HG03196 (cell line): ENCODE data around the gene RPL22L1.
"Not testable (repeated sequence)": the region's sequence is repeated elsewhere in the genome, so short reads cannot be mapped to it uniquely, and the experiment has no call there.

ENCODE experiments used
- ATAC-seq: cut with Tn5 transposase; IDR thresholded peaks from one replicate; pipeline ENCODE4 v1.9.1; 2021; ENCODE audit not compliant: unreplicated experiment

The RPL22L1 gene

DNA sequence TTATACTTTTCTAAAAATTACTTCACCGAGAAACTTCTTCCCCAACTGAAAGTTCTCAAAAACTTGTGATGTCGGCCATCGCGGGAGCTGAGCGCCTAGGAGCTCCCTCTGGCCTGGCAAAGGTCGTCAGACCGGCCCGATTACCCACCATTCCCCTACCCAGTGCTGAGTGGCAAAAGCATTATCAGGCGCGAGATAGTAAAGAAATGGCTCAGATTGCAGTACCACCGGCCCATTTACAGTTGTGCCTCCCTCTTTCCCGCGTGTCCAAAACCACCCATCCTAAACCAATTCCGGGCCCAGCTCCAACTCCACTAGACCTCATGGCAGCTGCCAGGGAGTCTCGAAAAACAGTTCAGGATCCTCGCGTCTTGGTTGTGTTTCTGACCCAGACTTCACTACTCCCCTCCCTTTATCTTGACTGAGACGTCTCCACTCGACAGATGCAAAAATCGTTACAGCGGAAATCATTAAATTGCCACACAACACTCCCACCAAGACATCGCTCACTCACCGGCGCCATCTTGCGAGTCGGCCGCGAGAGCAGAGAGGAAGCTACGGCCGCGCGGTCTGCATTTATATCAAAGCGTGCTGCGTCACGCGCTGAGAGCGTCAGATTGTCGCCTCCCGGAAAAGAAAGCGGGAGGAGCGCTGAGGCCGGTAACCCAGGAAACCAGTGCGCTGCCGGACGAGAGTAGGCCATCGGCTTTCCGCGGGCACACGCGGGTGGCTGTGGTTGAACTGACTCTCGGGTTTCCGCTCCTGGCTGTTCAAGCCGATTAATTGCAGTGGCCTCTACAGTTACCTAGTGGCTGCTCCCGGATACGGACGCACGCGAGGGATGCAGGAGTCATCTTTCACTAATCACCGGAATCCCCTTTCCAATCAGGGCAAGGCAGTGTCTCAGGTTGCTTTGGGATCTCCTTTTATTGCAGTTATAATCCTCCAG, at the start of gene RPL22L1:
Gene RPL22L1, minus strand, starts transcription at position 551 of the 949 bp plus-strand sequence. Its CDS starts 28 bp downstream, at position 523.
- peak; percentile 98 for ATAC-seq

DNA sequence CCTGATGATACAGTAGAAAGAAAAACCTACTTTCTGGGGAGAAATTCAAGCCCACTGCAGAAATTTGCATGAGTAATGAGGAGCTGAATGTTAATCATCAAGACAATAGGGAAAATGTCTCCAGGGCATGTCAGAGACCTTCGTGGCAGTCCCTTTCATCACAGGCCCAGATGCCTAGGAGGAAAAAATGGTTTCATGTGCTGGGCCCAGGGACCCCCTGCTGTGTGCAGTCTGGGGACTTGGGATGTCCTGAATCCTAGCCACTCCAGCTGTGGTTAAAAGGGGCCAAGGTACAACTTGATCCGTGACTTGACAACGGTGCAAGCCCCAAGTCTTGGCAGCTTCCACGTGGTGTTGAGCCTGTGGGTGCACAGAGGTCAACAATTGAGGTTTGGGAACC, 48.7 kb upstream of the RPL22L1 start:
- no peak for ATAC-seq

DNA sequence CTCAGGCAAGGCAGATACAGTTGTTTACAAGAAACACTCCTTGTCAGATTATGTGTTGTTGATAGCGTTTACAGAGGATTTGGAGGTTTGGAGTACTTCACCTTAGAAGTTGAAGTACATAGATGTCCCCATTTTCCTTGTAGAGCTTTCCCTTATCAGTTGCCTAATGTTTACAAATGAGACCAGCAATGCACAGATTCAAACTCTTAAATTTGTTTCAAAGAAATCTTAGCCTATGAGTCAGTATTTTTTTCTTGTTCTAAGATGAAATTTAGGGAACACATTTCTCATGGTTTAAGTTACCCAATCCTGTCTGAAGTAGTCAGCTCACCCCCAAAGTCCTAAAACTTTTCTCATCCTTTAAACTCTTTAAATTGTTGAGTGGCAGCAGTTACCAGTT, 44.7 kb upstream of the RPL22L1 start:
- no peak for ATAC-seq

DNA sequence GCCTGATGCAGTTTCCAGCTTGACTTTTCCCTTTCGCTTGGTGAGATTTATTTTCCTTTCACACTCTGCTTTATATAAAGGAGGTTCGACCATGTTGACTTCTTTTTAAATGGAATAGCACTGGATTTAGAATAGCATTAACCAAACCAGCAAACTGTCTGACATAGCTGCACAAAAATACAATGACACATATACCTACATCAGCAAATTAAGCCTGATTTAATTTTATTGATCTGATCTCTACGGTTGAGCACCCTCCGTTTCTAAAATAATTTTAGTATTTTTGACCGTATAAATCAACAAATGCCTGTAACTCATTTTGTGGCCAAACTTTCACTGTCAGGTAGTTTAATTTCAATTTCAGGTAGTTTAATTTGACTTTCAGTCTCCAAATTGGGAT, 44.2 kb upstream of the RPL22L1 start:
- ATAC-seq: no peak

DNA sequence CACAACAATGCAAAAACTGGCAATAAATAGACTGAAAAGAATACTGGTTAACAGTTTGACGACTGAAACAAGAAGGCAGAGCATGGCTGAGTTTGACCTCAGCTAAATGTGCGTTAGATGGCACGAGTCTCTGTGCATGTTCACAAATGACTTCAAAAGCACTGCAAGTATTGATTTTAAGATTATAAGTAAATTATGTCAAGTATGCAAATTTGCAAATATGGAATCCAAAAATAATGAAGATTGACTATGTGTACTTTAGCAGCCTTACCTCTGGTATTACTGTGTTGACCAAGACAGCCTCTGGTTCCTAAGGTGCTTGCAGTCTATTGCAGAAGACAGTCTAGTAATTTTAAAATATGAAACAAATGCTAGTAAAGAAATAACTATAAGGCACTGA, 41.1 kb upstream of the RPL22L1 start:
- no peak for ATAC-seq

DNA sequence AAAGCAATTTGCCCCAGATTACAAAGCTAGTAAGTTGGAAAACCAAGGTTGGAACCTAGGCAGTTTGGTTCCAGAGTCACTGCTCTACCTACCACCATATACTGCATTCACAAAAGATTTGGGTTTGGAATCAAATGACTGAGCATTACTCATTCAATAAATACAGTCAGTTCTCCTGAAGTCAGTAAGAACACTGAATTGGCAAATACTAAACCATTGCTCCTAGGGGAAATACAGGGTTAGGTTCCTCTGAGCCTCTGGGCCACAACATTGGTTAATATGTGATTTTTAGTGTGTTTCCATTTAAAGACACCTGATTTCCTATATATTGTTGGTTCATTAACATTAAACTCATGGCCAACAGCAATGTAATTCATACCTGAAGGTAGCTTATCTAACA, 40.5 kb upstream of the RPL22L1 start:
- no peak for ATAC-seq

DNA sequence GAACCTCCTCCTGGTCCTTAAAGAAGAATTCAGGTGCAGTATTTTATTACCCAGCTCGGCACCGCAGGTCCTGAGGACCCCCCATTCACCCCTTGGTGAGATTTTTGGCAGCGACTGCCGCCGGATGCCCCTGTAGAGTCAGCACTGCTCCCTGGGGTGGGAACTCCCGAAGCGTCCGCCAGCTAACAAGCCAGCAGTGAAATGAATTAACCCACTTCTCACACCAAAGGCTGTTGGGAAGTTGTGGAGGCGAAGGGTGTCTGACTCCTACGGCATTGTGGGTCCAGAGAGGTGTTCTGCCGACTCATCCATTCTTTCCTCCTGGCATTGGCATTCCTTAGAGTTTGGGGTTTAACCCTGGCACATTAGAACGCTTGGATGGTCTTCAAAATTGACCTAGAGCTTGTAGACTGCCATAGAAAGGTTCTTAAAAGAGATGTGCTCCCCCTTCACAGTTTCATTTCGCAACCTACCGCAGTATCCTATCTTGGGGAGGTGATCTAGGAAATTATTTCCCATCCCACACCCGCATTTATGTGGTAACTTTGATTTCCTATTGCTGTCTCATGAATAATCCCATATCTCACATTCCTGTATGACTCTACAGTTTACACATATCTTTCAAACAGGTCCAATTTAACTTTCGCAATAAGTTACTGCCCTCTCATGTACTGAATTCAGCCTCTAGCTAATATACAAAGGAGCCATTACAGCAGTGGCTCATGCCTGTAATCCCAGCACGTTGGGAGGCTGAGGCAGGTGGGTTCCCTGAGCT, 39.3 kb upstream of the RPL22L1 start:
- ATAC-seq: no peak

DNA sequence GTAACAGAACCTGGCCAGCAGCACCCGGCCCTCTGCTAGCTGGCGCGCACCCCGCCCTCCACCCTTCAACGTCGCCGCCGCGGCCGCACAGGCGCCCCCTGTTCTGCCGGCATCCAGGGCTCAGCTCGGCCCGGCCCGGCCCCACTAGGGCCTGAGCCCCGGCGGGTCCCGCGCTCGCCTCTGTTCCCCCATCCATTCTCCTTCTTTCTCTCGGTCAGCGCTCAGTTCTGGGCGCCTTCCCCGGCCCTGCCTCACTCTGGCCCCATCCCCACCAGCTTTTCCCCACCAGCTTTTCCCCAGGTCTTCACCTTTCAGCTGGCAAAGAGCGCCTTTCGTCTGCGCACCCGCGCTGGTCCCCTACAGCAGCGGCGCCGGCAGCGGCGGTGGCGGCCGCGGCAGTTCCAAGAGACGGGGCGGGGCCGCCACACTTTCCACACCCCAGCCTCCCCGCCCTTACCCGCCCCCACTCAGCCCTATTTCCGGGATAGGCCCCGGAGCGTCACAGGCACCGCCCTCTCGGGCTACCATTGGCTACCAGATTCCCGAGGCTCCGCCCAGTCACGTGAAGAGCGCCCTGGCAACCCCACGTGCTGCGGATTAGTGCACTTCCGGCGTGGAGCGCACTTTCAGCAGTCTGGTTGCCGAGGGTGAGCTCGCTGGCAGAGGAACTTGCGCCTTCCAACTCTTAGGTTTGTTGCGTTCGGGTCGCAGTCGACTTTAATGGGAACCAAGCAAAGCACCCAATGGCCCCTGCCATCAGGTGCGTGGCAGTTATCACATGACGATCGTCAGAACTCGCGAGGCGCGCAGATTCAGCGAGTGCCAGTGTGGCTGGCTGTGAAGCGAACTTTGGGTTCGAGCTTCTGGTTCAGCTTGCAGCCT, 38.5 kb upstream of the RPL22L1 start, which contains the start of gene EIF5A2:
Gene EIF5A2, minus strand, starts transcription at position 403 of the 882 bp plus-strand sequence. CDS start 831 bp downstream, outside the sequence.
- peak; percentile 84 for ATAC-seq

DNA sequence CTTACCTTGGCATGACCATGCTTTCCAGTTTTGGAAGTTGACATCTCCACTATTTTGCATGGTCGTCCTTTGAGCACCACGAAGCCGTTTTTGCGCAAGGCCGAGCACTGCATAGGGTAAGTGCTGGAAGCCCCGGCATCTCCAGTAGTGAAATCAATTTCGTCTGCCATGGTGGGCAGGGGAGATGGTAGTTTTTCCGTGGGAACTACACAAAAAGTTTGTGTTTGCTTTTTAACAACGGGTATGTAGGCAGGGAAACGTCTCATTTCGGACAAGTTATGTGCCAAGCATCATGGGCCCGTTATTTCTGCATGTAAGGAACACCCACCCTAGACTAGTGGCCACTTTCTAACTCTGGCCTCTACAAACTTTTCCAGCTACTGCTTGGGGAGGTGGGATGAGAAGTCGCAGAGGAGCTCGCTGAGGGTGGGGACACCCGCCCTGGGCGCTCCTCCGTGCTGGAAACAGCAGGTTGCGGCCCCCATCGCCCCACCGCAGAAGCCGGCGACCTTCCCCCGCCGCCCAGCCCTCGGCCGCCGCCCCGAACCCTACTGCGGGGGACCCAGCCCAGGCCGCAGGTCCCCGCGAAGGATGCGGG, 37.7 kb upstream of the RPL22L1 start:
- ATAC-seq: peak; percentile 9

DNA sequence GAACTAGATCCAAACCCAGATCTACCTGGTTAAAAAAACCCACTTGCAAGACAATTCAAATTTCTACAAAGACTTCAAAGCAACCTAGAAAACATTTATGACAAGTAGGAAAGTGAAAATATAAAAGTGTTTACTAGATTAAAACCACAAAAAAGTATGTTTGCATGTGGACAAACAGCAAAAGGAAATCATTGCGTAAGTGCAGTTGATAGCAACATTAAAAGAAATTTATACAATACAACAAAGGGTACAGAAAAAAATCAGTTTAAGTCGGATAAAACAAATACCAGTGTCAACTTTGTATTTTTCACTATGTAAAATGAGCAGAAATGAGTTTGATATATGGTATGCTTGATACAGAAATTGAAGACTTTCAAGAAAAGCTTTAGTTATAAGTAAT, 35.9 kb upstream of the RPL22L1 start:
- ATAC-seq: no peak

DNA sequence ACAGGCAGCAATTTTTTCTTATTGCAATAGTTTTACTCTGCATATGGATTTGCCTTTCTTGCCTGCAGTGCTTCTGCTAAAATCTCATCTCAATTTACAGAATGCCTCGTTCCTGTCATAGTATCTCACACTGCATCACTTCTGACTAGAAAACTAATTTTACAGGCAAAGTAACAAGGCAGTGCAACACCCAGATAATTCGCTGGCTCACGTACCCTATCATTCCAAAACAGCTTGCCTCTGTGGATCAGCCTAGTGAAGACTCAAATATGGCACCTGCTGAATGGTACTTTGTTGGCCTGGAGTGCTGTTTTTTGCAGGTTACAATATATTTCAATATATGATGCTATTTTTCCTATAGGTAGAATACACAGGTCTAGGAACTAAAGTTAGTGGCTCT, 33.1 kb upstream of the RPL22L1 start:
- no peak for ATAC-seq

DNA sequence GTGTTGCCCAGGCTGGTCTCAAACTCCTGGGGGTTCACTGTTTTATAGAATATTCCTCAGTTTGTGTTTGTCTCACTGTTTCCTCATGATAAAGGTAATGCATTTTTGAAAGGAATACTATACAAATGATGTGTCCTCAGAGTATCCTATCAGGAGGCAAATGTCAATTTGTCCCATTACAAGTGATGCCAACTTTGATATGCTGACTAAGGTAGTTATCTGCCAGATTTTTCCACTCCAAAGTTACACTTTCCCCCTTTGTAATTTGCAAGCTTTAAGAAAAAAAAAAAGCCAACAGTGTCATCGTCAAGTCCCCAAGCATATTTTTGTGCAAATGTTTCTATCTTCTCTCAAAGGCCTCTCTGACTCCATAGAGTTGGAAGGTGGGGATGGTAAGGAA, 29.5 kb upstream of the RPL22L1 start:
- ATAC-seq: no peak

DNA sequence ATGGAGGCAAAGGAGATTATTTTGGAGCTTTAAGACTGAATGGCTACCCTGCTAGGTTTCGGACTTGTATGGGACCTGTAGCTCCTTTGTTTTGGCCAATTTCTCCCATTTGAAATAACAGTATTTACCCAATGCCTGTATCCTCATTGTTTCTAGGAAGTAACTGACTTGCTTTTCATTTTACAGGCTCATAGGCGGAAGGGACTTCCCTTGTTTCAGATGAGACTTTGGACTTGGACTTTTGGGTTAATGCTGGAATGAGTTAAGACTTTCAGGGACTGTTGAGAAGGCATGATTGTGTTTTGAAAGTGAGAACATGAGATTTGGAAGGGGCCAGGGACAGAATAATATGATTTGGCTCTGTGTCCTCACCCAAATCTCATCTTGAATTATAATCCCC, 28.0 kb upstream of the RPL22L1 start:
- no peak for ATAC-seq

DNA sequence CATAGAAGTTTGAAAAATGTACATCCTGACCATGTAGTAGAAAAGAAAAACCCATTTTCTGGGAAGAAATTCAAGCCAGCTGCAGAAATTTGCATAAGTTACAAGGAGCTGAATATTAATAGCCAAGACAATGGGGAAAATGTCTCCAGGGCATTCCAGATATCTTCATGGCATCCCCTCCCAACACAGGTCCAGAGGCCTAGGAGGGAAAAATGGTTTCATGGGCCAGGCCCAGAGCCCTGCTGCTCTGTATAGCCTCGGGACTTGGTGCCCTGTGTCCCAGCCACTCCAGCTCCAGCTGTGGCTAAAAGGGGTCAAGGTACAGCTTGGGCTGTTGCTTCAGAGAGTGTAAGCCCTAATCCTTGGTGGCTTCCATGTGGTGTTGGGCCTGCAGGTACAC, 27.2 kb upstream of the RPL22L1 start:
- ATAC-seq: not testable (repeated sequence)

DNA sequence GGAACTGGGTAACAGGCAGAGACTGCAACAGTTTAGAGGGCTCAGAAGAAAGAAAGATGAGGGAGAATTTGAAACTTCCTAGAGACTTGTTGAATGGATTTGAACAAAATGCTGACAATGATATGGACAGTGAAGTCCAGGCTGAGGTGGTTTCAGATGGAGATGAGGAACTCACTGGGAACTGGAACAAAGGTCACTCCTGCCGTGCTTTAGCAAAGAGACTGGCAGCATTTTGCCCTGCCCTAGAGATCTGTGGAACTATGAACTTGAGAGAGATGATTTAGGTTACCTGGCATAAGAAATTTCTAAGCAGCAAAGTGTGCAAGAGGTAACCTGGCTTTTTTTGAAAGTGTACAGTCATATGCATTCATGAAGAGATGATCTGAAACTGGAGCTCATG, 26.8 kb upstream of the RPL22L1 start:
- ATAC-seq: no peak

DNA sequence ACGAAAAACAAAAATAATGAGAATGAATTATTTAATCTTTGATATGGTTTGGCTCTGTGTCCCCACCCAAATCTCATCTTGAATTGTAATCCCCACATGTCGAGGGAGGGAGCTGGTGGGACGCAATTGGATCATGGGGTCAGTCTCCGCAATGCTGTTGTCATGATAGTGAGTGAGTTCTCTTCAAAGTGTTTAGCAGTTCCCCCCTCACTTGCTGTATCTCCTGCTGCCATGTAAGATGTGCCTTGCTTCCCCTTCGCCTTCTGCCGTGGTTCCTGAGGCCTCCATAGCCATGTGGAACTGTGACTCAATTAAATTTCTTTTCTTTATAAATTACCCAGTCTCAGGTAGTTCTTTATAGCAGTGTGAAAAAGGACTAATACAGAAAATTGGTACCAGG, 26.3 kb upstream of the RPL22L1 start:
- ATAC-seq: not testable (repeated sequence)

DNA sequence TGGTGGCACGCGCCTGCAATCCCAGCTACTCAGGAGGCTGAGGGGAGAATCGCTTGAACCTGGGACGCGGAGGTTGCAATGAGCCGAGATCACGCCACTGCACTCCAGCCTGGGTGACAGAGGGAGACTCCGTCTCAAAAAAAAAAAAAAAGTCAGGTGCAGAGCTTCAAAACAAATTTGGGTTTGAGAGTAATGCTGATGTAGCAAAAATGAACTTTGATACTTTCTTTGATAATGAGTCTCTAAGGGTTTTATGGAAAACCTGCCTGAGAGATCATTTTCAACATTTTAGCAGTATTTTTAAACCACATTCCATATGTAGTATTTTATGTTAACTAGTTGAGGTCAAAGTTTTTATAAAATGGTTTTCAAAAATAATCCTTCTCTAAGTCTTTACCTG, 23.9 kb upstream of the RPL22L1 start:
- ATAC-seq: no peak

DNA sequence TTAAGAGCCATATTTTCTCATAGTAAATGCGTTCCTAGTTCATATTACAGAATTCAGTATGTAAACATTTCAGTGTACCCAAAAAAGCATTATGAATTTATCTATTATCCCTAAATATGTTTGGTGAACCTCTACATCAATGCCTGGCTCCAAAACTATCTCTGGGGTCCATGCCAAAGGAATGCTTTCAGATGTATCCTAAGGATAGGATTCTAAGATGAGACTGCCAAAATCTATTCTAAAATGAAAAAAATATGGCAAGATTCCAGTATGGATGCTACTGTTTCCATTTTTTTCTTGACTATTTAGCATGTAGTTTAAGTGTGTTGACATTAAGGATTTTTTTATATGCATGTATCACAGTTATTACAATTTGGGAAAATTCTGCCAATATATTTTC, 19.6 kb upstream of the RPL22L1 start:
- ATAC-seq: no peak

DNA sequence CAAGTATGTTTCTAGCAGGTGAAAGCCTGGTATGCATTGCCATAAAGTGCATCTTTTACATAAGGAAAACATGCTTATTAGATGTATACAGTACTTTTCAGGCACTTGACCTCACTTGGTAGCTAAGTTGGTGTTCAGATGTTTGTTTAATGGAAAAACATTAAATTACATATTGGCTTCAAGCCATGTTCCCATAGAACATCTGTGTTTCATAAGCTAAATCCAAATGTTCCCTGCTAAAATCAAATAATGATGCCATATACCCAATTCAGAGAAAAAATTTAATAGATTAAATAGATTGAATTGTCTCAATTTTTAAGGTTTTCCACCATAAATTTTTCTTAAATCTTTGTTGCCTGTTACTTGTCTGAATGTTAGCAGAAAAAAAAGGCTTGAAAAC, 19.1 kb upstream of the RPL22L1 start:
- no peak for ATAC-seq

DNA sequence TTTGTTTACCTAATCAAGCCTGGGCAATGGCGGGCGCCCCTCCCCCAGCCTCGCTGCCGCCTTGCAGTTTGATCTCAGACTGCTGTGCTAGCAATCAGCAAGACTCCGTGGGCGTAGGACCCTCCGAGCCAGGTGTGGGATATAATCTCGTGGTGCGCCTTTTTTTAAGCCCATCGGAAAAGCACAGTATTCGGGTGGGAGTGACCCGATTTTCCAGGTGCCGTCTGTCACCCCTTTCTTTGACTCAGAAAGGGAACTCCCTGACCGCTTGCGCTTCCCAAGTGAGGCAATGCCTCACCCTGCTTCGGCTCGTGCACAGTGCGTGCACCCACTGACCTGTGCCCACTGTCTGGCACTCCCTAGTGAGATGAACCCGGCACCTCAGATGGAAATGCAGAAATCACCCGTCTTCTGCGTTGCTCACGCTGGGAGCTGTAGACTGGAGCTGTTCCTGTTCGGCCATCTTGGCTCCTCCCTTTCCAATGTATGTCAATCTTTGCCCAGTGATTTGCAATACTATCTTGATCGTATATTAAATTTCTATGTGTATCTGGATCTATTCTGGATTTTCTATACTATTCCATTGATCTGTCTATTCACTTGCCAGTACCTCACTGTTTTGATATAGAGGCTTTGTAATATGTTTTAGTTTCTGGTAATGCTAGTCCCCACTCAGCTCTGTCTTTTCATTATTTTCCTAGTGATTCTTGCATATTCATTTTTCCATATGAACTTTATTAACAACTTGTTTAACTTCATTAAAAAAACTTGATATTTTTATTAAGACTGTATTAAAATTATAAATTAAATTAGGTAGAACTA, 14.3 kb upstream of the RPL22L1 start:
- ATAC-seq: not testable (repeated sequence)
